SJSA1 (cell line): Measurements from ENCODE around the gene PSMD2. TPM values are rescaled to one million over a fixed set of nuclear protein-coding genes. Genes with fewer than 3 reads are reported as not detected.

Experiments
- DNase-seq, 2 experiments: peaks; one replicate each; pipeline ENCODE4 v3.0.0-alpha.2; 2015 to 2020; ENCODE audit warnings: low spot score in 2 of 2, low read depth in 1 of 2
- H3K27ac ChIP-seq: fragments of 250-450 bp; sonication (Bioruptor Pico); 2 replicates; pipeline ENCODE4 v1.5.1; 2020; ENCODE audit warnings: mild to moderate bottlenecking, moderate library complexity
- H3K27me3 ChIP-seq: fragments of 250-450 bp; sonication (Bioruptor Pico); replicated peaks from 2 replicates; pipeline ENCODE4 v1.5.1; 2020; ENCODE audit warnings: mild to moderate bottlenecking, moderate library complexity
- H3K36me3 ChIP-seq: fragments of 250-450 bp; sonication (Bioruptor Pico); 2 replicates; pipeline ENCODE4 v1.5.1; 2020; ENCODE audit warnings: mild to moderate bottlenecking
- H3K4me1 ChIP-seq: fragments of 250-450 bp; sonication (Bioruptor Pico); replicated peaks from 2 replicates; pipeline ENCODE4 v1.6.1; 2021; ENCODE audit warnings: mild to moderate bottlenecking
- H3K4me3 ChIP-seq: fragments of 250-450 bp; sonication (Bioruptor Pico); 2 replicates; pipeline ENCODE4 v1.5.1; 2020; ENCODE audit warnings: mild to moderate bottlenecking
- H3K9me3 ChIP-seq: fragments of 250-450 bp; sonication (Bioruptor Pico); replicated peaks from 2 replicates; pipeline ENCODE4 v1.5.1; 2020; ENCODE audit warnings: mild to moderate bottlenecking
- total RNA-seq: library from RNA; depleted of rRNA; stranded (reverse); fragments of >200 nt; shearing (Covaris generic); gene quantifications from 2 replicates; pipeline ENCODE4 v1.2.3, GENCODE V29; 2014; rRNA removed

PSMD2 gene
- total RNA-seq, 1 experiment from 2014 or later: 627 TPM

DNA sequence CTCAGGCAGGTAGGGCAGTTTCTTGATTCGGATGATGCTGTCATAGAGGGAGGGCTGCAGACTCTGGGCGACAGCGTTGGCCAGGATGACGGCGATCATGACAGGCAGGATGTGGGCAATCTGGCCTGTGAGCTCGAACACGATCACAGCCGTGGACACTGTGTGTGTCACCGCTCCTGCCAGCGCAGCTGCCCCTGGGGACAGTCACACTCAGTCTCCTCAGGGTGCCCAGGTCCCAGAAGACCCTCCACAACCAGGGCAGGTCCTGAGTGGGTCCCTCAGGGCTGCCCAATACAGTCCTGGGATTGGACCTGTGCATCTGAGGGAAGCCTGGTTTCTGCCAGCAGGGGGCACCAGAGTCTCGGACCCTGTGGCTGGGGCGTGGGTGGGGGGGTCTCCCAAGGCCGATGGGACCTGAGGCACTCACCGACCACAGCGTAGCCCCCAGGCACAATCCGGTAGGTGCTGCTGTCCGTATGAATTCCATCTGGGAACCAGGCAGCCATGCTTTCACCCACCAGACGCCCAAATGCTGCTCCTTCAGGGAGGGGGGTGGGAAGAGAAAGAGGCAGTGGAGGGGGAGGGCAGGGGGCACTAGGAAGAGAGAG, 55.2 kb downstream of the PSMD2 start:
- Histone ChIP-seq H3K4me1 (peaks cover 64% of the 10 kb centered on the region), H3K27ac (peak overlapping the region; percentile 10; the same call in 1 of the 2 replicates), H3K4me3 (no peak overlapping the region), H3K27me3 (no peaks in the 10 kb centered on the region), H3K36me3 (peaks cover 79% of the 10 kb centered on the region), H3K9me3 (no peaks in the 10 kb centered on the region)
- DNase-seq: peak; percentile 26 to 66

DNA sequence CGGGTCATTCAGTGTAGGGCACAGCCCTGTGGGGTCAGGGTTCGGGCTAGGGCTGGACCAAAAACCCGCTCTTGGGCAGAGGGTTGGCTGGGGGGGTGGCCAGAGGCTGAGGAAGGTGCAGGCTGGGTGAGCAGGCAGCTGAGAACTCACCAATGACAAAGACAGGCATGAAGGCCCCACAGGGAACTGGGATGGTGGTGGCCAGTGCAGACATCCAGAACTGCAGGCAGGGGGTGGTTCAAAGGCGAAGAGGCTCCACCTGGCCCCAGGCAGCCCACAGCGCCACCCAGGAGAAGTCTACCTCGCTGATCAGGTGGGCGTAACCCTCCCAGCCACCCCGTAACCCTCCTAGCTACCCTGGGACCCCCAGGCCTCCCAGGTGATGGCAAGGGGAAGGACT, 55.7 kb downstream of the PSMD2 start:
- Histone ChIP-seq H3K36me3 (peaks cover 80% of the 10 kb centered on the region), H3K27ac (peak overlapping the region; percentile 79), H3K4me1 (peaks cover 65% of the 10 kb centered on the region), H3K4me3 (no peak overlapping the region), H3K9me3 (no peaks in the 10 kb centered on the region), H3K27me3 (no peaks in the 10 kb centered on the region)
- DNase-seq: peak in 1 of 2 experiments; percentile 42

DNA sequence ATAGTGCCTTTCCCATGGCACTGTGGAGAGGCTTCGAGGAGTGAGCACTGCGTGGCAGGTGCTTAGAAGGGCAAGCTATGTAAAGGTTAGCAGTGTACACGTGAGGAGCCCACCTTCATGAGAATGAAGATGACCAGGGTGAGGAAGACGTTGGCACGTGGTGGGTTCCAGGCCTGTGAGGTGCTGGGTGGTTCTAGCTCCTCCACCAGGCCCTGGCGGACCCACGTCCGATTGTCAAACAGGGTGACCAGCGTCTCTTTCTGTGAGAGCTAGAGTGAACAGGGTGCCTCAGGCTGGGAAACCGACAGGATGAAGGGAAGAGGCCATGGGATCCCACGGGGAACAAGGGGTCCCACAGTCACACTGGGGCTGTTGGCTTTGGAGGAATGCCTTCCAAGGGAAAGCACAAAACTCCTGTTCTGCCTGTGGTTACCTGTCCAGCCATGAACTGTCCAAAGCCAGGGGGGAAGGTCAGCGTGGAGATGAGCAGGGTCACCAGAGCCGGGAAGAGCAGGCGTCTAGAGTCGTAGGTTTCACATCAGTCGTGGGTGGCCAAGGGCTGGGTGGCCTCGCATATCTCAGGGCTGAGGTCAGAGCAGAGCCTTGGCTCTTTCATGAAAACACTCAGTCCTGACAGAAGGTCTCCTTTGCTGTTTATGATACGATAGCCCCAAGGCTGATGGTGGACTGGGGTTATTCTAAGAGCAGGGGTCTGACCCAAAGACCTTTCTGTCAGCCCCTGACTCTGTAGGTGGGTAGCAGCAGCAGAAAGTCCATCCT, 56.4 kb downstream of the PSMD2 start:
- peaks cover 77% of the 10 kb centered on the region for H3K36me3 ChIP-seq
- no peaks in the 10 kb centered on the region for H3K27me3 ChIP-seq
- H3K4me3 ChIP-seq: no peak overlapping the region
- DNase-seq: peak; percentile 87 to 91
- H3K4me1 ChIP-seq: peaks cover 65% of the 10 kb centered on the region
- peak overlapping the region; percentile 79 for H3K27ac ChIP-seq
- H3K9me3 ChIP-seq: no peaks in the 10 kb centered on the region

DNA sequence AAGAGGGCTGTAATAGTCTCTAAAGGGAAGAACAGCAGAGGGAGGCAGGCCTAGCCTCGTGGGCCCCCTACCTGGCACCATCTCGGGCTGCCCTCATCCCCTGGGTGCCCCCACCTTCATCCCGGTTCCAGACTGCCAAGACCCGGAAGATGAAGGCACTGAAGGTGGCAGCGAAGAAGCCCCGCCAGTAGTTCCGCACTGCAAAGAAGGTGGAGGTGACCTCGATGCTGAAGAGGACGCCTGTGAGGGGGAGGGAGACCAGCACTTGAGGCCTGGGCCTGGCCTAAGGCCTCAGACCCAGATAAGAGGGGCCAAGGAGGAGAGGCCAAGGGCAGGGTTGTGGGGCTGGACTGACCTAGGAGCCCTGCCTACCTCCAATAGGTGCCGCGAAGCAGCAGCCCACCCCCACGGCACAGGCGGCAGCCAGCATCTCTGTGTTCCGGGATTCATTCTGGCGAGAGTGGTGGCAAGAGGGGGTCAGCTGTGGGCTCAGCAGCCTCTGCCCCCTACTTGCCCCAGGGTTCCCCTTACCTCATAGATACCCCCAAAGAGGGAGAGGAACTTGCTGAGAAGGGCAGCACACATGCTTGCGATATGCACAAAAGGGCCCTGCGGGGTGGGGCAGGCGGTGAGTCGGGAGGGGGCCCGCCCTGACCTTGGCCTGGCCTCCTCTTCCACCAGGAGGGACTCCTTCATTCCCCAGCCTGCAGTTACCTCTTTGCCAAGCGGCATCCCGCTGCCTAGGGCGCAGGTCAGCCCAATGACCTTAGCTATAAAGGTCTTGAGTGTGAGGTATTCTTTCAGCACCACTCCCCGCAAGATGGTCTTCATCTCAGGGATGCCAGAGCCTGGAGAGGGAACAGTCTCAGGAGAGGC, 58.4 kb downstream of the PSMD2 start:
- peak overlapping the region; percentile 79 for H3K27ac ChIP-seq
- H3K27me3 ChIP-seq: no peaks in the 10 kb centered on the region
- H3K4me1 ChIP-seq: peaks cover 71% of the 10 kb centered on the region
- H3K36me3 ChIP-seq: peaks cover 58% of the 10 kb centered on the region
- no peak overlapping the region for H3K4me3 ChIP-seq
- H3K9me3 ChIP-seq: no peaks in the 10 kb centered on the region
- peak in 1 of 2 experiments; percentile 34 for DNase-seq

DNA sequence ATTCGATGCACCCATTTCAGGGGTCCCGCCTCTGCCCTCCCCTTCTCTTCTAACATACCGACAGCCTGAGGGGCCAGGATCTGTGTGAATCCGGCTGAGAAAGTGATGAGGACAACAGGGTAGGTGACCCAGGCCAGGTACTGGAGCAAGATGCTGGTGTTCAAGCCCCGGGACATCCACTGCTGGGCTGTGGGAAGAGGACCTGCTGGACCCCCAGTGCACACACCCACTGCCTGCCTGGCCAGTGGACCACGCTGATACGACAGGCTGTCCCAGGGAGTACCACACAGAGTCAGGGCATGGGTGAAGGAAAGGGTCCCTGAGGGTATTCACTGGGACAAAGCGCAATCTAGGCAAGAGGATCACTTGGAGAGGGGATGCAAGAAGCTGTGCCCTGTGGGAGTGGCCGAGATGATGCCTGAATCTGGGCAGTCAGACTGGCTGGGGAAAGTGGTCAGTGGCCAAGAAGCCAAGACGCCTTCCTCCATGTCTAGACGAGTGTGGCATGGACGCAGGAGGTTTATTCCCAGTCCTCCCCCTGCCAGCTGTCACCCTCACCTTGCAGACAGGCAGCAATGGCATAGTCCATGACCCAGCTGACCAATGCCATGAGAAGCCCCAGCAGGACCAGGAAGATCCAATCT, 59.2 kb downstream of the PSMD2 start:
- H3K9me3 ChIP-seq: no peaks in the 10 kb centered on the region
- DNase-seq: no peak

More for the DNA sequence above, 59.2 kb downstream of the PSMD2 start:
- Histone ChIP-seq H3K27ac (no peak overlapping the region), H3K36me3 (peaks cover 51% of the 10 kb centered on the region), H3K27me3 (no peaks in the 10 kb centered on the region), H3K4me3 (no peak overlapping the region), H3K4me1 (peaks cover 74% of the 10 kb centered on the region)

Other genes with a start within 250 kb of the PSMD2 start
- gene HTR3C, start 246.2 kb upstream of the PSMD2 start, total RNA-seq: not detected in 2 replicates
- not detected in 2 replicates for gene HTR3E, start 202.2 kb upstream of the PSMD2 start, total RNA-seq
- 49.5 and 62.3 TPM in 2 replicates for gene EIF2B5, start 163.9 kb upstream of the PSMD2 start, total RNA-seq
- 32.2 and 33.6 TPM in 2 replicates for gene DVL3, start 143.9 kb upstream of the PSMD2 start, total RNA-seq
- gene AP2M1, start 124.4 kb upstream of the PSMD2 start, total RNA-seq: 282 and 609 TPM in 2 replicates
- gene ABCF3, start 113.0 kb upstream of the PSMD2 start, total RNA-seq: 19.2 and 28.7 TPM in 2 replicates
- gene VWA5B2, start 69.7 kb upstream of the PSMD2 start, total RNA-seq: not detected in 2 replicates
- gene ALG3, start 50.3 kb upstream of the PSMD2 start, total RNA-seq: 26.4 and 30.1 TPM in 2 replicates
- gene EEF1AKMT4, start 49.6 kb upstream of the PSMD2 start, total RNA-seq: 3.2 and 6.2 TPM in 2 replicates
- 0.13 TPM in 1 of 2 replicates, not detected in the other for gene CAMK2N2, start 37.7 kb upstream of the PSMD2 start, total RNA-seq
- not detected in 2 replicates for gene ECE2, start 23.2 kb upstream of the PSMD2 start, total RNA-seq
- gene EIF4G1, start 15.4 kb downstream of the PSMD2 start, total RNA-seq: 250 and 257 TPM in 2 replicates
- 13.9 and 14.4 TPM in 2 replicates for gene FAM131A, start 38.4 kb downstream of the PSMD2 start, total RNA-seq
- 8.8 and 11.6 TPM in 2 replicates for gene CLCN2, start 62.4 kb downstream of the PSMD2 start, total RNA-seq
- 101 and 103 TPM in 2 replicates for gene POLR2H, start 62.5 kb downstream of the PSMD2 start, total RNA-seq
- not detected in 2 replicates for gene THPO, start 79.0 kb downstream of the PSMD2 start, total RNA-seq
- gene CHRD, start 80.8 kb downstream of the PSMD2 start, total RNA-seq: 0.26 TPM in 1 of 2 replicates, not detected in the other